Measurements from ENCODE around the gene DAAM1.

- TF ChIP-seq, protein P1, sequence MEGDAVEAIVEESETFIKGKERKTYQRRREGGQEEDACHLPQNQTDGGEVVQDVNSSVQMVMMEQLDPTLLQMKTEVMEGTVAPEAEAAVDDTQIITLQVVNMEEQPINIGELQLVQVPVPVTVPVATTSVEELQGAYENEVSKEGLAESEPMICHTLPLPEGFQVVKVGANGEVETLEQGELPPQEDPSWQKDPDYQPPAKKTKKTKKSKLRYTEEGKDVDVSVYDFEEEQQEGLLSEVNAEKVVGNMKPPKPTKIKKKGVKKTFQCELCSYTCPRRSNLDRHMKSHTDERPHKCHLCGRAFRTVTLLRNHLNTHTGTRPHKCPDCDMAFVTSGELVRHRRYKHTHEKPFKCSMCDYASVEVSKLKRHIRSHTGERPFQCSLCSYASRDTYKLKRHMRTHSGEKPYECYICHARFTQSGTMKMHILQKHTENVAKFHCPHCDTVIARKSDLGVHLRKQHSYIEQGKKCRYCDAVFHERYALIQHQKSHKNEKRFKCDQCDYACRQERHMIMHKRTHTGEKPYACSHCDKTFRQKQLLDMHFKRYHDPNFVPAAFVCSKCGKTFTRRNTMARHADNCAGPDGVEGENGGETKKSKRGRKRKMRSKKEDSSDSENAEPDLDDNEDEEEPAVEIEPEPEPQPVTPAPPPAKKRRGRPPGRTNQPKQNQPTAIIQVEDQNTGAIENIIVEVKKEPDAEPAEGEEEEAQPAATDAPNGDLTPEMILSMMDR (IDR thresholded peaks at IDR 0.05): no peak
- TF ChIP-seq POLR2A (IDR thresholded peaks at IDR 0.05): no peak
These were observed 37.5 kb upstream of the DAAM1 start for GRCh38 chr14:59150990-59151389.
